Liver (tissue), 3 donors: ENCODE measurements around the gene KBTBD13.

ENCODE experiments used
- EGR1 ChIP-seq, 2 donors: IDR thresholded peaks; 2 replicates each; pipeline ENCODE4 v1.6.1; 2016 to 2018; ENCODE audit warnings: antibody characterized with exemption in 2 of 2, low read depth in 2 of 2
- FOXA1 ChIP-seq: IDR thresholded peaks from 2 replicates; pipeline ENCODE4 v1.6.1; 2016; ENCODE audit warnings: antibody characterized with exemption
- GABPA ChIP-seq, 2 donors: IDR thresholded peaks in 1 of 2; conservative IDR thresholded peaks in 1 of 2; 2 replicates each; pipeline ENCODE4 v1.6.1; 2016; ENCODE audit warnings: antibody characterized with exemption in 2 of 2, mild to moderate bottlenecking in 1 of 2, moderate library complexity in 1 of 2
- HNF4A ChIP-seq, 2 donors: conservative IDR thresholded peaks; 2 replicates each; pipeline ENCODE4 v1.6.1; 2016; ENCODE audit warnings: antibody characterized with exemption in 2 of 2, mild to moderate bottlenecking in 2 of 2
- RAD21 ChIP-seq, 2 donors: IDR thresholded peaks; 2 replicates each; pipeline ENCODE4 v1.6.1; 2016; ENCODE audit warnings: antibody characterized with exemption in 2 of 2, mild to moderate bottlenecking in 2 of 2
- RXRA ChIP-seq, 2 donors: IDR thresholded peaks; 2 replicates each; pipeline ENCODE4 v1.6.1; 2017 to 2018; ENCODE audit warnings: antibody characterized with exemption in 2 of 2, mild to moderate bottlenecking in 1 of 2
- SP1 ChIP-seq: IDR thresholded peaks from 2 replicates; pipeline ENCODE4 v1.6.1; 2018; ENCODE audit warnings: antibody characterized with exemption, mild to moderate bottlenecking
- TAF1 ChIP-seq: conservative IDR thresholded peaks from 2 replicates; pipeline ENCODE4 v1.6.1; 2016; ENCODE audit warnings: antibody characterized with exemption, mild to moderate bottlenecking
- YY1 ChIP-seq: IDR thresholded peaks from 2 replicates; pipeline ENCODE4 v1.6.1; 2016; ENCODE audit warnings: antibody characterized with exemption, mild to moderate bottlenecking
- TF ChIP-seq, protein P1 (sequence below): IDR thresholded peaks from 2 replicates; pipeline ENCODE4 v1.6.1; 2016; ENCODE audit warnings: antibody characterized with exemption
- TF ChIP-seq, protein P2 (sequence below): fragments of 150-350 bp; IDR thresholded peaks from 2 replicates; pipeline ENCODE4 v1.5.1; 2017; ENCODE audit warnings: improper control_type of control experiment, low read depth, low read length; ENCODE audit not compliant: missing input control
- TF ChIP-seq, protein P3 (sequence below): IDR thresholded peaks from 2 replicates; pipeline ENCODE4 v1.6.1; 2016; ENCODE audit warnings: antibody characterized with exemption
- TF ChIP-seq, protein P4 (sequence below): IDR thresholded peaks from 2 replicates; pipeline ENCODE4 v1.6.1; 2016; ENCODE audit warnings: antibody characterized with exemption, mild to moderate bottlenecking
- TF ChIP-seq, protein P5 (sequence below): IDR thresholded peaks from 2 replicates; pipeline ENCODE4 v1.6.1; 2016; ENCODE audit warnings: antibody characterized with exemption
- donor health status: healthy.
- donor health status: healthy.

DNA sequence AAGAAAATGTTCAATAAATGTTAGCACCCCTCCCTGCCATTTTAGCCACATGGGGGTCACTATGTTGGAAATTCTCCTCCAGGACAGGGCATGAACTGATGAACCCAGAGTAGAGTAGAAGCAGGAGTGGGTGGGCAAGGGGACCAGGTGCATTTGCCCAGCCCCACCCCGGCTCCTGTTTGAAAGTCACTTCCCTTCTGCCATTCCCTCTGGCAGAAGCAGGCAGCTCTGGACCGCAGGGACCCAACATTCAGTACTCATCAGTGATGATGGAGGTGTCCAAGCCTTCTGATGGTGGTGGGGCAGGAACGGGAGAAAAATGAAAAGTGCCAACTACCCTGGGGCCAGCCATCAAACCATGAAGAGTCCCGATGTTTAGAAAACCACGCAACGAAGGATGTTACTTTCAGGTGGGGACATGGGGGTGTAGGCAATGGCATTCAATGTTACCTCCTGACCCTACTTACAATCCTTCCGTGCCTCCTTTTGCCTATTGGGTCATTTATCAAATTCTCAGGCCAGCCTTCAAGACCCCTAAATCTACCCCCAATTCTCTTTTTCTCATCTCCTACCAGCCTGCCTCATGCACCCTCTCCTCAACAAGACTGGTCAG is 21.2 kb downstream of the KBTBD13 start:
- TF ChIP-seq, protein P1, sequence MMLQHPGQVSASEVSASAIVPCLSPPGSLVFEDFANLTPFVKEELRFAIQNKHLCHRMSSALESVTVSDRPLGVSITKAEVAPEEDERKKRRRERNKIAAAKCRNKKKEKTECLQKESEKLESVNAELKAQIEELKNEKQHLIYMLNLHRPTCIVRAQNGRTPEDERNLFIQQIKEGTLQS, result no peak
- TF ChIP-seq, protein P2, sequence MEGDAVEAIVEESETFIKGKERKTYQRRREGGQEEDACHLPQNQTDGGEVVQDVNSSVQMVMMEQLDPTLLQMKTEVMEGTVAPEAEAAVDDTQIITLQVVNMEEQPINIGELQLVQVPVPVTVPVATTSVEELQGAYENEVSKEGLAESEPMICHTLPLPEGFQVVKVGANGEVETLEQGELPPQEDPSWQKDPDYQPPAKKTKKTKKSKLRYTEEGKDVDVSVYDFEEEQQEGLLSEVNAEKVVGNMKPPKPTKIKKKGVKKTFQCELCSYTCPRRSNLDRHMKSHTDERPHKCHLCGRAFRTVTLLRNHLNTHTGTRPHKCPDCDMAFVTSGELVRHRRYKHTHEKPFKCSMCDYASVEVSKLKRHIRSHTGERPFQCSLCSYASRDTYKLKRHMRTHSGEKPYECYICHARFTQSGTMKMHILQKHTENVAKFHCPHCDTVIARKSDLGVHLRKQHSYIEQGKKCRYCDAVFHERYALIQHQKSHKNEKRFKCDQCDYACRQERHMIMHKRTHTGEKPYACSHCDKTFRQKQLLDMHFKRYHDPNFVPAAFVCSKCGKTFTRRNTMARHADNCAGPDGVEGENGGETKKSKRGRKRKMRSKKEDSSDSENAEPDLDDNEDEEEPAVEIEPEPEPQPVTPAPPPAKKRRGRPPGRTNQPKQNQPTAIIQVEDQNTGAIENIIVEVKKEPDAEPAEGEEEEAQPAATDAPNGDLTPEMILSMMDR, result no peak
- no peak for TF ChIP-seq FOXA1
- no peak for TF ChIP-seq EGR1 (IDR thresholded peaks at IDR 0.05; ENCODE audit: low read depth in 2 of 2)
- no peak for TF ChIP-seq SP1
- no peak for TF ChIP-seq RAD21 (IDR thresholded peaks at IDR 0.05)
- TF ChIP-seq, protein P3, sequence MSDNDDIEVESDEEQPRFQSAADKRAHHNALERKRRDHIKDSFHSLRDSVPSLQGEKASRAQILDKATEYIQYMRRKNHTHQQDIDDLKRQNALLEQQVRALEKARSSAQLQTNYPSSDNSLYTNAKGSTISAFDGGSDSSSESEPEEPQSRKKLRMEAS, result no peak
- TF ChIP-seq RXRA (IDR thresholded peaks at IDR 0.05), result no peak
- TF ChIP-seq, protein P4, sequence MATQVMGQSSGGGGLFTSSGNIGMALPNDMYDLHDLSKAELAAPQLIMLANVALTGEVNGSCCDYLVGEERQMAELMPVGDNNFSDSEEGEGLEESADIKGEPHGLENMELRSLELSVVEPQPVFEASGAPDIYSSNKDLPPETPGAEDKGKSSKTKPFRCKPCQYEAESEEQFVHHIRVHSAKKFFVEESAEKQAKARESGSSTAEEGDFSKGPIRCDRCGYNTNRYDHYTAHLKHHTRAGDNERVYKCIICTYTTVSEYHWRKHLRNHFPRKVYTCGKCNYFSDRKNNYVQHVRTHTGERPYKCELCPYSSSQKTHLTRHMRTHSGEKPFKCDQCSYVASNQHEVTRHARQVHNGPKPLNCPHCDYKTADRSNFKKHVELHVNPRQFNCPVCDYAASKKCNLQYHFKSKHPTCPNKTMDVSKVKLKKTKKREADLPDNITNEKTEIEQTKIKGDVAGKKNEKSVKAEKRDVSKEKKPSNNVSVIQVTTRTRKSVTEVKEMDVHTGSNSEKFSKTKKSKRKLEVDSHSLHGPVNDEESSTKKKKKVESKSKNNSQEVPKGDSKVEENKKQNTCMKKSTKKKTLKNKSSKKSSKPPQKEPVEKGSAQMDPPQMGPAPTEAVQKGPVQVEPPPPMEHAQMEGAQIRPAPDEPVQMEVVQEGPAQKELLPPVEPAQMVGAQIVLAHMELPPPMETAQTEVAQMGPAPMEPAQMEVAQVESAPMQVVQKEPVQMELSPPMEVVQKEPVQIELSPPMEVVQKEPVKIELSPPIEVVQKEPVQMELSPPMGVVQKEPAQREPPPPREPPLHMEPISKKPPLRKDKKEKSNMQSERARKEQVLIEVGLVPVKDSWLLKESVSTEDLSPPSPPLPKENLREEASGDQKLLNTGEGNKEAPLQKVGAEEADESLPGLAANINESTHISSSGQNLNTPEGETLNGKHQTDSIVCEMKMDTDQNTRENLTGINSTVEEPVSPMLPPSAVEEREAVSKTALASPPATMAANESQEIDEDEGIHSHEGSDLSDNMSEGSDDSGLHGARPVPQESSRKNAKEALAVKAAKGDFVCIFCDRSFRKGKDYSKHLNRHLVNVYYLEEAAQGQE, result no peak
- TF ChIP-seq TAF1, result no peak
- TF ChIP-seq HNF4A (conservative IDR thresholded peaks at IDR 0.05), result no peak
- TF ChIP-seq YY1, result no peak
- no peak for TF ChIP-seq GABPA (IDR thresholded peaks at IDR 0.05 in 1 of 2, conservative IDR thresholded peaks at IDR 0.05 in 1 of 2)
- TF ChIP-seq, protein P5, sequence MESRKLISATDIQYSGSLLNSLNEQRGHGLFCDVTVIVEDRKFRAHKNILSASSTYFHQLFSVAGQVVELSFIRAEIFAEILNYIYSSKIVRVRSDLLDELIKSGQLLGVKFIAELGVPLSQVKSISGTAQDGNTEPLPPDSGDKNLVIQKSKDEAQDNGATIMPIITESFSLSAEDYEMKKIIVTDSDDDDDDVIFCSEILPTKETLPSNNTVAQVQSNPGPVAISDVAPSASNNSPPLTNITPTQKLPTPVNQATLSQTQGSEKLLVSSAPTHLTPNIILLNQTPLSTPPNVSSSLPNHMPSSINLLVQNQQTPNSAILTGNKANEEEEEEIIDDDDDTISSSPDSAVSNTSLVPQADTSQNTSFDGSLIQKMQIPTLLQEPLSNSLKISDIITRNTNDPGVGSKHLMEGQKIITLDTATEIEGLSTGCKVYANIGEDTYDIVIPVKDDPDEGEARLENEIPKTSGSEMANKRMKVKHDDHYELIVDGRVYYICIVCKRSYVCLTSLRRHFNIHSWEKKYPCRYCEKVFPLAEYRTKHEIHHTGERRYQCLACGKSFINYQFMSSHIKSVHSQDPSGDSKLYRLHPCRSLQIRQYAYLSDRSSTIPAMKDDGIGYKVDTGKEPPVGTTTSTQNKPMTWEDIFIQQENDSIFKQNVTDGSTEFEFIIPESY, result no peak
